Stimulated activated CD8-positive, alpha-beta memory T cell treated with anti-CD3 and anti-CD28 coated beads, Interleukin-12 subunit alpha, Interleukin-12 subunit beta, amount 100 ng/mL, for 1 hour (primary cell): ENCODE data around the gene PLA2G1B.

Experiments
- DNase-seq: peaks from one replicate; pipeline ENCODE4 v3.0.0-alpha.2; 2020; ENCODE audit warnings: low read depth

The PLA2G1B gene

GRCh38 chr12:120324841-120325417, 2.6 kb downstream of the PLA2G1B start:
- DNase-seq, result no peak

DNA sequence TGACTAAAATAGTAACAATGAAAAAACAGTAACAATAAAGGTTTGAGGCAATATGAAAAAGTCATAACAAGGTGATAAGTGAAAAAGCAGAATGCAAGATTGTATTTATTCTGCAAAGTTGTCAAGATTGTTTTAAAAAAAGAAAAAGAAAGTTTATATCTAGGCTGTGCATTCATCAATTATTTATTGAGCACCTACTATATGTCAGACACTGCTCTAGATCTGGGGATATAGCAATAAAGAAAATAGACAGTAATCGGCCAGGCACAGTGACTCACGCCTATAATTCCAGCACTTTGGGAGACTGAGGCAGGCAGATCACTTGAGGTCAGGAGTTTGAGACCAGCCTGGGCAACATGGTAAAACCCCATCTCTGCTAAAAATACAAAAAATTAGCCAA, 3.8 kb downstream of the PLA2G1B start:
- DNase-seq, result no peak

DNA sequence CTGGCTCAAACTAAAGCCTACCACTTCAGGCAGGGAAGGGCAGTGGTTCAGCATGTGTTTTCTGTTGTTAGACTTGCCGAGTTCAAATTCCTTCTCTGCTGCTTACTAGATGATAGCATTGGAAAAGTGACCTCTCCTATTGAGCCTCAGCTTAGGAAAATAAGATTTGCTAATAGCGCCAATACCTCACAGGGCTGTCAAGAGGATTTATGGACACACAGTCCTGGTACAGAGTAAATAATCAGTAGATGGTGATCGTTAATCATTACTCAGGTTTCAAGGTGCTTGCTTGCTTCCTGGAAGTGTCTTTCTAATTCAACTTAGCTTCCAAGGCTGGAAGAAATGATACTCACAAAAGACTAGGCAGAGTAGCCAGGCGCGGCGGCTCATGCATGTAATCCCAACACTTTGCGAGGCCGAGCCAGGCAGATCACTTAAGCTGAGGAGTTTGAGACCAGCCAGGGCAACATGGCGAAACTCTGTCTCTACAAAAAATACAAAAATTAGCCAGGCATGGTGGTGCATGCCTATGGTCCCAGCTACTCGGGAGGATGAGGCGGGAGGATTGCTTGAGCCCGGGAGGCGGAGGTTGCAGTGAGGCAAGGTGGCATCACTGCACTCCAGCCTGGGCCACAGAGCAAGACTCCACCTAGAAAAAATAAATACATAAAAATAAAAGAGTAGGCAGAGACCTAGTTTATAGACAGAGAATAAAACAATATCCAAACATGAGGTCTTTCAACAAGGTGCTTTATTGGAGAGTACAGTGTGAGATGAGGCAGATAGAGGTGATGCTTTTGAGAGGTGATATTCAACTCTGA, 6.0 kb downstream of the PLA2G1B start:
- no peak for DNase-seq

- DNase-seq, result peak; percentile 100
Measured at GRCh38 chr12:120317224-120318105, 10.1 kb downstream of the PLA2G1B start.

- DNase-seq, result no peak
Measured at GRCh38 chr12:120316798-120317223, 10.8 kb downstream of the PLA2G1B start.

DNA sequence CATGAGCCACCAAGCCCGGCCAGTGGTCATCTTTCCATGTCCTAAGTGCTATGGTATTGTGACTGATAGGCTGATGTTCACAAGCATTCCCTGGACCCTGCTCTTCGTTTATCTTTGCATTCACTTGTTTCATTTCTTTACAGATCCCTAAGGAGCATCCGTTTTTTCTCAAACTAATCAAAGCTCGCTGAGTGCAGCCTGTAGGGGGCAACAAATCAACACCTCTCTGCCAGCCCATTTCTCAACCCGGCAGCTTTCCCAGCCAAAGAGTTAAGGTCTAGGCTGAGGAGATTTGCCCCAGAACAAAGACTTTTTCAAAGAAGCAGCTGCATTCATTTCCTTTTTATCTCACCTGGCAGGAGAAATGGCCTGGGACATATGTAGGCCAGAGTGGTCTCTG, 13.4 kb downstream of the PLA2G1B start:
- no peak for DNase-seq

DNA sequence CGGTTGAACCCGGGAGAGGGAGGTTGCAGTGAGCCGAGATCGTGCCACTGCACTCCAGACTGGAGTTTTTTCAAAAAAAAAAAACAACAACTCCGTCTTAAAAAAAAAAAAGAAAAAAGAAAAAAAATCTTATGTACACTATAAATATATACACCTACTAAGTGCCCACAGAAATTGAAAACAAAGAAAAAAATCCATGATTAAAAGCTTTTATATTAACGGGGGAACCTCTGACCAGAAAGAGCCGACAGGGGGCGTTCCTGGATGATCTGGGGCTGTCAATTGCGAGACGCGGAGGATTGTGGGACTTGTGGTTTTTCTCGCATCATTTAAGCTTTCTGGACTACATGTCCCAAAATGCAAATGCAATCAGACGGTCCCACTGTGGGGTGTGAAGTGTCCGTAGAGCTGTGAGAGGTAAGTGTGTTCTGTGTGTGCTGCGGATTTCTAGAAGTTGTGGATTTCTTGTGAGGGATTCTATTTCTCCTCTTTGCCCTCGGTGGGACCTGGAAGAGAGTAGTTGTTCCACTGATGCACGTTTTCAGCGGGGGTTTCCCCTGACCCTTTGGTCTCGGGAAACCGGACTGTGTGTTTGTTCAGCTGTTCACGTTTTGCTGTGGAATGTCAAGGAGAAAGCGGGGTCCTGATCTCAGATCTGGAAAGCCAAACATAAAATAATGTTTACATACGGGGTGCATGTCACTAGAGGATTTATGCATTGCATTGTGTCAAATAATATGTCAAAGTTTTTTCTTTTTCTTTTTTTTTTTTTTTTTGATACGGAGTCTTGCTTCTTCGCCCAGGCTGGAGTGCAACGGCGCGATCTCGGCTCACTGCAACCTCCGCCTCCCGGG, 25.4 kb downstream of the PLA2G1B start, which contains the start of gene SIRT4:
TSS of gene SIRT4 (plus strand) at position 360 of the 854 bp plus-strand sequence. CDS start 1,241 bp downstream, outside the sequence.
- DNase-seq, result peak; percentile 86

GRCh38 chr12:120292661-120293531, 34.7 kb downstream of the PLA2G1B start, which contains the start of gene RNU4-1:
Gene RNU4-1 (minus strand): TSS chr12:120293237.
- DNase-seq, result peak; percentile 58

GRCh38 chr12:120292411-120292660, 35.2 kb downstream of the PLA2G1B start:
- no peak for DNase-seq

- DNase-seq, result peak; percentile 7
Measured at GRCh38 chr12:120290609-120291305, 36.8 kb downstream of the PLA2G1B start.

DNA sequence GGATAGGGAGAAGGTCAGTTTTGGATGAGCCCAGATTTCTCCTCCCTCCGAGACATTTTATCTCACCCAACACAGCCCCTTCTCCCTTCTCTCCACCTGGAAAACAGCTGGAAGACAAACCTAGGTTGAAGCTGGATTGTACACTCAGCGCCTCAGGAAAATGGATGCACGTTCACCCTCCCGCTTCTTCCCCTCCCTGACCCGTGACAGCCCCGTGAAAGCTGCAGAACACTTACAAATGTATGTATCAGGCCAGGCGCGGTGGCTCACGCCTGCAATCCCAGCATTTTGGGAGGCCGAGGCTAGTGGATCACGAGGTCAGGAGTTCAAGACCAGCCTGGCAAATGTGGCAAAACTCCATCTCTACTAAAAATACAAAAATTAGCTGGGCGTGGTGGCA, 40.1 kb downstream of the PLA2G1B start:
- DNase-seq, result no peak

DNA sequence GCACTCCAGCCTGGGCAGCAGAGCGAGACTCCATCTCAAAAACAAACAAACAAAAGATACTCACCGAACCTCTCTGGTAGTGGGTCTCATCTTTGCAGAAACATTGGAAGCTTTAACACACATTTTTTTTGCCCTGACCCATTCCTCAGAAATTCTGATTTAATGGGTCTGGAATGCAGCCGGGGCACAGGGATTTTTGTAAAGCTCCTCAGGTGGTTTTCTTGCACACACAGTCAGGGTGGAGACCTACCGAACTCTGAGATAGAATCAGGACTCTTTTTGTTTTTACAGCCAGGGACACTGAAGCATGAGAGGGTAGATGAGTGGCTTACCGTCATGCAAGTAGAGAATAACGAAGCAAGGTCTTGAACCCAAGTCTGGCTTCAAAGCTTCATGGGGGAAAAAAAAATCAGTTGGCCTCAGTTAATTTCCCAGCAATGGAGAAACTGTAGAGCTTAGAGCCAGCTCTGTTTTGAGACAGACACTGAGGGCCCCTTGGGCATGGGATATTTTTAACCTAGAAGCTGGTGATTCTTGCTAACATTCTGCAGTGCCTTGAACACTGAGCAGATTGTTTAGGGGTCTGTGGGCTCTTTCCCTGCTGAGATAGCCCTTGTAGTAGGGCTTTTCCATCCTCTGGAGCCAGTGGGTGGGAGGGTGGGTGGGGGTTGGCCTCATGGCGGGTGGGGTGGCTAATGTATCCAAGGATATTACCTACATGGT, 40.6 kb downstream of the PLA2G1B start:
- no peak for DNase-seq

DNA sequence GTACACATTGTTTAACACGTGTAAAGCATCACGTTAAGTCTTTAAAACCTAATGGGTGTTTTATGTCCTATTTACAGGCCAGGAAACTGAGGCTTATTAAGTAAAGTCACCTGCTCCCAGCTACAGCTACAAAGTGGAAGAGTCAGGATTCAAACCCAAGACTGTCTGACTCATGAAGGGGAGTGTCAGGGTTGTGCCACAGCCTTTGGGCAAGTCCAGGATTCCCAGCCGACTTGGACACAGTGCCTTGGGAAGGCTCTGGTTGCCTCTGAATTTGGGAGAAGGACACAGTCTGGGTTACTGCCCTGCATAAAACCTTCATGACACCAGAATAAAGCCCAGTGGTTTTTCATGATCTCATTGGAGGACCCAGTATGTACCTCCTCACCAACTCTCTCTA, 43.2 kb downstream of the PLA2G1B start:
- DNase-seq, result no peak

DNA sequence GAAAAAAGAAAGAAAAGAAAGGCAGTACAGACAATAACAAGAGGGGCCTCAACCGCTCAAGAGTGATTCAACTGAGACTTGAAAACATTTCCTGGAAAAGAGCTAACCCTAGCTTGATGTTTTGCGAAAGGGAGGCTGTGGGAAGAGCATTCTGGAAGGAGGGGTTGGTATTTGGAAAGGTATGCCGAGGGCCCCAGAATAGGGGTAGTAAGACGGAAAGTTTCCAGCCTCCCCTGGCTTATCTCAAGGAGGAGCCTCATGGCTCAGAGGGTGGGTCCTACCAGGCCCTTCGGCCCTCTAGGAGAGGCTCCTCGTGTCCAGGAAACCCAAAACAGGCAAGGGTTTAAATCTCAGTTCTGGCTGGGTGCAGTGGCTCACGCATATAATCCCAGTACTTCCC, 44.3 kb downstream of the PLA2G1B start:
- DNase-seq, result no peak

DNA sequence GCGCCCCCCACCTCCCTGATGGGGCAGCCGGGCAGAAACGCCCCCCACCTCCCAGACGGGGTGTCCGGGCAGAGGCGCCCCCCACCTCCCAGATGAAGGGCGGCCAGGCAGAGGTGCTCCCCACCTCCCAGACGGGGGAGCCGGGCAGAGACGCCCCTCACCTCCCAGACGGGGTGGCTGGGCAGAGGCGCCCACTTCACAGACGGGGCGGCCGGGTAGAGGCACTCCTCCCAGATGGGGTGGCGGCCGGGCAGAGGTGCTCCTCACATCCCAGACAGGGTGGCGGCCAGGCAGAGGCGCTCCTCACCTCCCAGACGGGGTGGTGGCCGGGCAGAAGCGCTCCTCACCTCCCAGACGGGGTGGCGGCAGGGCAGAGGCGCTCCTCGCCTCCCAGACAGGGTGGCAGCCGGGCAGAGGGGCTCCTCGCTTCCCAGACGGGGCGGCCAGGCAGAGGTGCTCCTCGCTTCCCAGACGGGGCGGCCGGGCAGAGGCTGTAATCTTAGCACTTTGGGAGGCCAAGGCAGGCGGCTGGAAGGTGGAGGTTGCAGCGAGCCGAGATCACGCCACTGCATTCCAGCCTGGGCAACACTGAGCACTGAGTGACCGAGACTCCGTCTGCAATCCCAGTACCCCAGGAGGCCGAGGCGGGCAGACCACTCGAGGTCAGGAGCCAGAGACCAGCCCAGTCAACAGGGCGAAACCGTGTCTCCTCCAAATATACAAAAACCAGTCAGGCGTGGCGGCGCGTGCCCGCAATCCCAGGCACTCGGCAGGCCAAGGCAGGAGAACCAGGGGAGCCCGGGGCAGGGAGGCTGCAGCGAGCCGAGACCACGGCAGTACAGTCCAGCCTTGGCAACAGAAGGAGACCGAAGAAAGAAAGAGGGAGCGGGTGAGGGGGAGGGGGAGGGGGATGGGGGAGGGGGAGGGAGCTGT, 49.2 kb downstream of the PLA2G1B start:
- DNase-seq, result no peak

- DNase-seq, result no peak
Measured at GRCh38 chr12:120276734-120277133, 50.8 kb downstream of the PLA2G1B start.
